Chondrocyte (in vitro differentiated cells): ENCODE data around the gene SIPA1. TPM values are rescaled to one million over a fixed set of nuclear protein-coding genes. Genes with fewer than 3 reads are reported as not detected.

Source experiments
- DNase-seq: peaks from one replicate; pipeline ENCODE4 v3.0.0; 2021; ENCODE audit warnings: mixed read lengths, low spot score
- H3K27ac Mint-ChIP-seq: one replicate; pipeline ENCODE4 v1.8.0; 2021; ENCODE audit warnings: mild to moderate bottlenecking, moderate library complexity, mixed read lengths; ENCODE audit not compliant: unreplicated experiment
- H3K27me3 Mint-ChIP-seq: 2 replicates; pipeline ENCODE4 v1.8.0; 2021; ENCODE audit warnings: low read depth, mixed read lengths
- H3K36me3 Mint-ChIP-seq: 2 replicates; pipeline ENCODE4 v1.8.0; 2021; ENCODE audit warnings: low read depth, mixed read lengths
- H3K4me1 Mint-ChIP-seq: 2 replicates; pipeline ENCODE4 v1.8.0; 2021; ENCODE audit warnings: low read depth, mild to moderate bottlenecking, mixed read lengths
- H3K4me3 Mint-ChIP-seq: one replicate; pipeline ENCODE4 v1.8.0; 2021; ENCODE audit warnings: mild to moderate bottlenecking, moderate library complexity, mixed read lengths; ENCODE audit not compliant: unreplicated experiment
- H3K9me3 Mint-ChIP-seq: 2 replicates; pipeline ENCODE4 v1.8.0; 2021; ENCODE audit warnings: low read depth, mixed read lengths
- CTCF ChIP-seq: fragments of 200-600 bp; sonication (generic); IDR thresholded peaks from 2 replicates; pipeline ENCODE4 v1.5.0; 2021; ENCODE audit warnings: antibody characterized with exemption, mild to moderate bottlenecking, moderate library complexity
- total RNA-seq: library from RNA; stranded (reverse); gene quantifications from 3 replicates; pipeline ENCODE4 v1.2.1, GENCODE V29; 2021

Gene SIPA1
- total RNA-seq, 1 donor from 2014 or later, result 22.7 TPM

- H3K36me3 Mint-ChIP-seq, result peaks cover 11% of the 10 kb centered on the region
- peak overlapping the region; percentile 68 for H3K4me3 Mint-ChIP-seq
- H3K9me3 Mint-ChIP-seq, result no peaks in the 10 kb centered on the region
- no peaks in the 10 kb centered on the region for H3K27me3 Mint-ChIP-seq
- H3K4me1 Mint-ChIP-seq, result peaks cover 28% of the 10 kb centered on the region
- no peak for TF ChIP-seq CTCF
- no peak for DNase-seq
- peak overlapping the region; percentile 82 for H3K27ac Mint-ChIP-seq
Measured at GRCh38 chr11:65651589-65652510, 13.9 kb downstream of the SIPA1 start.

- Mint-ChIP-seq H3K4me3 (peak overlapping the region; percentile 83), H3K27ac (peak overlapping the region; percentile 98), H3K9me3 (no peaks in the 10 kb centered on the region), H3K27me3 (no peaks in the 10 kb centered on the region), H3K36me3 (peaks cover 19% of the 10 kb centered on the region), H3K4me1 (peaks cover 27% of the 10 kb centered on the region)
- DNase-seq, result peak; percentile 97
- TF ChIP-seq CTCF, result peak; percentile 29
Measured at GRCh38 chr11:65652511-65653228, 14.8 kb downstream of the SIPA1 start.

GRCh38 chr11:65653229-65654225 is 15.6 kb downstream of the SIPA1 start:
- no peak for DNase-seq
- H3K4me1 Mint-ChIP-seq, result peaks cover 26% of the 10 kb centered on the region
- H3K36me3 Mint-ChIP-seq, result peaks cover 21% of the 10 kb centered on the region
- H3K9me3 Mint-ChIP-seq, result no peaks in the 10 kb centered on the region
- no peak for TF ChIP-seq CTCF
- no peaks in the 10 kb centered on the region for H3K27me3 Mint-ChIP-seq
- peak overlapping the region; percentile 98 for H3K27ac Mint-ChIP-seq
- H3K4me3 Mint-ChIP-seq, result peak overlapping the region; percentile 83

- no peak for TF ChIP-seq CTCF
- no peaks in the 10 kb centered on the region for H3K27me3 Mint-ChIP-seq
- H3K27ac Mint-ChIP-seq, result peak overlapping the region; percentile 98
Measured at GRCh38 chr11:65654375-65655349, 16.8 kb downstream of the SIPA1 start.

More at GRCh38 chr11:65654375-65655349, 16.8 kb downstream of the SIPA1 start:
- H3K9me3 Mint-ChIP-seq, result no peaks in the 10 kb centered on the region
- H3K36me3 Mint-ChIP-seq, result peaks cover 30% of the 10 kb centered on the region
- peaks cover 26% of the 10 kb centered on the region for H3K4me1 Mint-ChIP-seq
- DNase-seq, result no peak
- no peak overlapping the region for H3K4me3 Mint-ChIP-seq
